Lower lobe of right lung (tissue), 2 donors: Measurements from ENCODE around the gene CTXND2. TPM values are rescaled to one million over a fixed set of nuclear protein-coding genes. Genes with fewer than 3 reads are reported as not detected.
"Not testable (repeated sequence)": the region's sequence is repeated elsewhere in the genome, so short reads cannot be mapped to it uniquely, and the experiment has no call there.

ENCODE experiments used
- ATAC-seq, 2 donors: fragments of 200-7000 bp; cut with Tn5 transposase; one replicate each; pipeline ENCODE4 v1.9.1; 2020 to 2022; ENCODE audit warnings: mild to moderate bottlenecking in 2 of 2, moderate library complexity in 2 of 2
- DNase-seq: peaks from one replicate; pipeline ENCODE4 v3.0.0-alpha.2; 2020
- H3K27ac ChIP-seq: fragments of 200-600 bp; one replicate; pipeline ENCODE4 v1.8.0; 2022
- H3K27me3 ChIP-seq: fragments of 200-600 bp; one replicate; pipeline ENCODE4 v1.8.0; 2022; ENCODE audit warnings: low read depth
- H3K36me3 ChIP-seq: fragments of 200-600 bp; one replicate; pipeline ENCODE4 v1.8.0; 2022; ENCODE audit warnings: mild to moderate bottlenecking
- H3K4me1 ChIP-seq: fragments of 200-600 bp; one replicate; pipeline ENCODE4 v1.8.0; 2022
- H3K4me3 ChIP-seq: fragments of 200-600 bp; one replicate; pipeline ENCODE4 v1.8.0; 2022; ENCODE audit warnings: mild to moderate bottlenecking
- H3K9me3 ChIP-seq: fragments of 200-600 bp; one replicate; pipeline ENCODE4 v1.8.0; 2022
- intact Hi-C: fragments of 100-400 bp; cut with DNase I; formaldehyde crosslinking; loops from one replicate; pipeline ENCODE4 v1.11.0; 2022
- total RNA-seq: library from RNA; stranded (reverse); fragmentation: NEBNext Ultra II Directional; extraction: Animal tissue kit (Norgen Biotek cat#: 25700); gene quantifications from one replicate; pipeline ENCODE4 v1.2.1, GENCODE V29; 2021
- TF ChIP-seq, protein P1 (sequence below): fragments of 200-600 bp; IDR thresholded peaks from one replicate; pipeline ENCODE4 v1.8.0; 2022; ENCODE audit warnings: antibody characterized with exemption, mild to moderate bottlenecking
- donor health status: DM: no; HTN: yes; CAD: no; lungs with severe emphysema.

CTXND2 gene
- total RNA-seq, 1 donor from 2014 or later: not detected

DNA sequence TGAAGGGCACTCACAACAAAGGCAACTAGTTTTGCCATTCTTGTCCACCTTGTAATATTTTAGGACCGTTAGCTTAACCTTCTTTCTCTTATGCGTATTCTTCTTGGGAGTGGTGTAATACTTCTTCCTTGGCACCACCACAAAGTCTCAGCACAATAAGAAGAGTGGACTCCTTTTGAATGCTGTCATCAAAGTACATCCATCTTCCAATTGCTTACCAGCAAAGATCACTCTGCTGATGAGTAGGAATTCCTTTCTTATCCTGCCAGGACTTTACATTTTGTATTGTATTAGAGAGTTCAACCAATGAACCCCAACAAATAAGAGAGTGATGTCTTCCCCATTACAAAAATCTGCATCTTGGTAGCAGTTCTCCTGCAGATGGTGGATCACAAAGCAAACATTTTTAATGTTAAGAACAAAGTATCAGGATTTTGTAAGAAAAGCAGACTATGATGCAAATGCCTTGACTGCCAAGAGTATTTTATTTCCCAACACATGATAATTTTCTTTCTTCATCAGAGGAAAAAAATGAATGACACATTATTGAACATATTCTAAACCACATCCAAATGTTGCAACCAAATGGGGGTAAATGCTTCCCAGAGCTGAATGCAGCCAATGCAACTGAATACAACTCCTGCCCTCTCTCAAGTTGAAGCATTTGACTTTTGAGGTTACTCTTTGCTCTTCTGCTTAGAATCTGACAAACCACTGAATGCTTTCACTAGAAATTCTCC, 5.4 kb upstream of the CTXND2 start:
- ATAC-seq: peak; percentile 53 to 66
- Histone ChIP-seq H3K9me3 (no peaks in the 10 kb centered on the region), H3K27me3 (no peaks in the 10 kb centered on the region), H3K27ac (peak overlapping the region; percentile 53), H3K36me3 (no peaks in the 10 kb centered on the region), H3K4me1 (peaks cover 15% of the 10 kb centered on the region), H3K4me3 (no peak overlapping the region)
- TF ChIP-seq, protein P1, sequence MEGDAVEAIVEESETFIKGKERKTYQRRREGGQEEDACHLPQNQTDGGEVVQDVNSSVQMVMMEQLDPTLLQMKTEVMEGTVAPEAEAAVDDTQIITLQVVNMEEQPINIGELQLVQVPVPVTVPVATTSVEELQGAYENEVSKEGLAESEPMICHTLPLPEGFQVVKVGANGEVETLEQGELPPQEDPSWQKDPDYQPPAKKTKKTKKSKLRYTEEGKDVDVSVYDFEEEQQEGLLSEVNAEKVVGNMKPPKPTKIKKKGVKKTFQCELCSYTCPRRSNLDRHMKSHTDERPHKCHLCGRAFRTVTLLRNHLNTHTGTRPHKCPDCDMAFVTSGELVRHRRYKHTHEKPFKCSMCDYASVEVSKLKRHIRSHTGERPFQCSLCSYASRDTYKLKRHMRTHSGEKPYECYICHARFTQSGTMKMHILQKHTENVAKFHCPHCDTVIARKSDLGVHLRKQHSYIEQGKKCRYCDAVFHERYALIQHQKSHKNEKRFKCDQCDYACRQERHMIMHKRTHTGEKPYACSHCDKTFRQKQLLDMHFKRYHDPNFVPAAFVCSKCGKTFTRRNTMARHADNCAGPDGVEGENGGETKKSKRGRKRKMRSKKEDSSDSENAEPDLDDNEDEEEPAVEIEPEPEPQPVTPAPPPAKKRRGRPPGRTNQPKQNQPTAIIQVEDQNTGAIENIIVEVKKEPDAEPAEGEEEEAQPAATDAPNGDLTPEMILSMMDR: no peak
- intact Hi-C loops: no loop called here
- DNase-seq: no peak

DNA sequence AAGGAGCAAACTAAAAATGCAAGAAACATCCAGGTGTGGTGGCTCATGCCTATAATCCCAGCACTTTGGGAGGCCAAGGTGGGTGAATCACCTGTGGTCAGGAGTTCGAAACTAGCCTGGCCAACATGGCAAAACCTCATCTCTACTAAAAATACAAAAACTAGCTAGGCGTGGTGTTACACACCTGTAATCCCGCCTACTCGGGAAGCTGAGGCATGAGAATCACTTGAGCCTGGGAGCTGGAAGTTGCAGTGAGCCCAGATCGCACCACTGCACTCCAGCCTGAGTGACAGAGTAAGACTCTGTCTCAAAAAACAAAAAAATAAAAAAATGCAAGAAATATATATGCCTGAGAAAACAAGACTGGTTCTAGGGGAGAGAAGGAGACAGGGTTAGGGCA, 3.8 kb upstream of the CTXND2 start:
- H3K27ac ChIP-seq, ATAC-seq, DNase-seq, H3K36me3 ChIP-seq, intact Hi-C loops, H3K4me3 ChIP-seq, H3K9me3 ChIP-seq, H3K27me3 ChIP-seq: not testable (repeated sequence)
- H3K4me1 ChIP-seq: peaks cover 15% of the 10 kb centered on the region

DNA sequence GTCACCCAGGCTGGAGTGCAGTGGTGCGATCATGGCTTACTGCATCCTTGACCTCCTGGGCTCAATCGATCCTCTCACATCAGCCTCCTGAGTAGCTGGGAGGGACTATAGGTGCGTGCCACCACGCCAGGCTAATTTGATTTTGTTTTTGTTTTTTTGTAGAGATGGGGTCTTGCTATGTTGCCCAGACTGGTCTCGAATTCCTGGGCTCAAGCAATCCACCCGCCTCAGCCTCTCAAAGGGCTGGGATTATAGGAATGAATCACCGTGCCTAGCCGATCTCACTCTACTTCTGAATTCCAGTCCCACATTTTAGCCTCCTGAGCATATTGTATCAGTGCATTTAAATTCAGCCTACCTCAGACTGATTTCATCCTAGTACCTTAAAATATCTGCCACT, 1.8 kb downstream of the CTXND2 start:
- no peaks in the 10 kb centered on the region for H3K36me3 ChIP-seq
- no peaks in the 10 kb centered on the region for H3K9me3 ChIP-seq
- H3K27ac ChIP-seq: no peak overlapping the region
- no peaks in the 10 kb centered on the region for H3K27me3 ChIP-seq
- intact Hi-C loops: no loop called here
- DNase-seq (no peak), ATAC-seq (no peak)
- no peaks in the 10 kb centered on the region for H3K4me1 ChIP-seq
- TF ChIP-seq, protein P1: no peak
- no peak overlapping the region for H3K4me3 ChIP-seq

DNA sequence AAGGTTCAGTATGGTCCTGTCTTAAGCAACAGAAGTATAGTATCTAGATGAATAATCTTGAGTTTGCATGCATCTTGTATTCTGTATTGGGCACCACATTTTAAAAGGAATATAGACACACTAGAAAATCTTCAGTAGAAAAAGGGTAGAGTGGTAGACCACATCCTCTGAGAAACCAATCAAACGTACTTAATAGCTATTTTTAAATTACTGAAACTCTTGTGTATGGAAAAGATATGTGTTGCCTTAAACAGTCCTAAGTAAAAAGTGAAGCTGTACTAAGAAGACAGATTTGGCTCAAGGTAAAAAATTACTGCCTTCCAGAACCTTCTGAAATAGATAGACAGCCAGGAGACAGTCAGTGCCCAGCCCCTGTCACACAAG, 3.1 kb downstream of the CTXND2 start:
- DNase-seq (no peak), ATAC-seq (no peak)
- TF ChIP-seq, protein P1: no peak
- Histone ChIP-seq H3K27ac (no peak overlapping the region), H3K36me3 (no peaks in the 10 kb centered on the region), H3K27me3 (no peaks in the 10 kb centered on the region), H3K9me3 (no peaks in the 10 kb centered on the region), H3K4me1 (no peaks in the 10 kb centered on the region), H3K4me3 (no peak overlapping the region)
- intact Hi-C loops: no loop called here

DNA sequence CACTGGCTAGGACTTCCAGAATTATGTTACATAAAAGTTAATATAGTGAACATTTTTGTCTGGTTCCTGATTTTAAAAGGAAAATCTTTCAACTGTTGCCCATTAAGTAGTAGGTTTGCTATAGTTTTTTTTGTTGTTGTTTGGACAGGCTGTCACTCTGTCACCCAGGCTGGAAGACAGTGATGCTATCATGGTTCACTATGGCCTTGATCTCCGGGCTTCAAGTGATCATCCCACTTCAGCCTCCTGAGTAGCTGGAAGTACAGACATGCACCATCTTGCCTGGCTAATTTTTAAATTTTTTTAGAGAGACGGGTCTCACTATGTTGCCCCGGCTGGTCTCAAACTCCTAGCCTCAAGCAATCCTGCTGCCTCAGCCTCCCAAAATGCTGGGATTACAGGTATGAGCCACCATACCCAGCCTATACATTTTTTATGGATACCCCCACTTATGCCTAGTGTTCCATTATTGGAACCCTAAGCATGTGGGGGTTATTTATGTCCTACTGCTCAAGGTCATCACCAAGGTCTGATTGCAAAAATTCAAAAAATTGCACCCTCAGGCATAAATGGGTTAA, 6.5 kb downstream of the CTXND2 start:
- no peaks in the 10 kb centered on the region for H3K36me3 ChIP-seq
- ATAC-seq: no peak

DNA sequence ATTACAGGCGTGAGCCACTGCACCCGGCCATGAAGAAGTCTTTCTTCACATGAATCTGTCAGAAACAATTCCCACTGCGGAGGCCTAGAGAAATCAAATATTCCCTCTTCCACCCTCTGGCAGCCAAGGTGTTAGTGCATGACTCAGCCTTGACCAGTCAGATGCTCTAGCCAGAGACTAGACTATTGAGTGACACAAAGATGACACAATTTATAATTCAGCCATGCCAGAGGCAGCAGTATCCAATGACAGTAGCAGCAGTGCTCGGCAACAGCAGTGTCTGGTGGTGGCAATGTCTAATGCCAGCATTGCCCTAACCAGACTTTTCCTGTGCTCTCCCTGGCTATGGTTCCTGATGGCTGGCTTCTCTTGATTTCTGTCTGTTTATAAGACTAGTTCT, 8.7 kb downstream of the CTXND2 start:
- TF ChIP-seq, protein P1: no peak
- no peak overlapping the region for H3K4me3 ChIP-seq
- no peaks in the 10 kb centered on the region for H3K9me3 ChIP-seq
- H3K27ac ChIP-seq: no peak overlapping the region
- no peaks in the 10 kb centered on the region for H3K4me1 ChIP-seq
- H3K36me3 ChIP-seq: no peaks in the 10 kb centered on the region
- intact Hi-C loops: no loop called here
- DNase-seq (no peak), ATAC-seq (no peak)
- H3K27me3 ChIP-seq: no peaks in the 10 kb centered on the region

More for the DNA sequence above, 6.5 kb downstream of the CTXND2 start:
- Histone ChIP-seq H3K9me3 (no peaks in the 10 kb centered on the region), H3K4me3 (no peak overlapping the region), H3K27ac (no peak overlapping the region), H3K27me3 (no peaks in the 10 kb centered on the region), H3K4me1 (no peaks in the 10 kb centered on the region)
- TF ChIP-seq, protein P1: no peak
- intact Hi-C loops: no loop called here
- DNase-seq: no peak

DNA sequence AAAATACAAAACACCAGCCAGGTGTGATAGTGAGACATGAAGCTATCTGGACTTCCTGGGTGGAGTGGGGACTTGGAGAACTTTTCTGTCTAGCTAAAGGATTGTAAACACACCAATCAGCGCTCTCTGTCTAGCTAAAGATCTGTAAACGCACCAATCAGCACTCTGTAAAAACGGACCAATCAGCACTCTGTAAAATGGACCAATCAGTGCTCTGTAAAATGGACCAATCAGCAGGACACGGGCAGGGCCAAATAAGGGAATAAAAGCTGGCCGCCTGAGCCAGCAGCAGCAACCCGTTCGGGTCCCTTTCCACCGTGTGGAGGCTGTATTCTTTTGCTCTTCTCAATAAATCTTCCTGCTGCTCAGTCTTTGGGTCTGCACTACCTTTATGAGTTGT, 12.9 kb downstream of the CTXND2 start:
- H3K27ac ChIP-seq, H3K27me3 ChIP-seq, H3K9me3 ChIP-seq, H3K4me1 ChIP-seq, H3K36me3 ChIP-seq, H3K4me3 ChIP-seq, ATAC-seq, intact Hi-C loops, DNase-seq: not testable (repeated sequence)
